ENCODE data around the gene PON2.
"Not testable (repeated sequence)": the region's sequence is repeated elsewhere in the genome, so short reads cannot be mapped to it uniquely, and the experiment has no call there.

Gene PON2

GRCh38 chr7:95398155-95398940 is 36.5 kb downstream of the PON2 start:
- DNase-seq: no peak

- DNase-seq: no peak
Measured at GRCh38 chr7:95397381-95397780, 37.4 kb downstream of the PON2 start.

- DNase-seq: no peak
Measured at GRCh38 chr7:95396136-95397032, 38.4 kb downstream of the PON2 start, which contains the start of gene PON3. TSS of gene PON3 (minus strand) at chr7:95396375. CDS start at chr7:95396350, 25 bp downstream.

GRCh38 chr7:95395755-95396135 is 39.1 kb downstream of the PON2 start:
- DNase-seq: no peak

GRCh38 chr7:95394370-95394769 is 40.5 kb downstream of the PON2 start:
- no peak for DNase-seq

GRCh38 chr7:95391761-95392160 is 43.1 kb downstream of the PON2 start:
- no peak for DNase-seq

- no peak for DNase-seq
Measured at GRCh38 chr7:95389516-95389915, 45.3 kb downstream of the PON2 start.

- not testable (repeated sequence) for DNase-seq
Measured at GRCh38 chr7:95379457-95379856, 55.4 kb downstream of the PON2 start.

GRCh38 chr7:95376632-95377400 is 58.0 kb downstream of the PON2 start:
- DNase-seq: no peak

GRCh38 chr7:95375591-95376257 is 59.1 kb downstream of the PON2 start:
- no peak for DNase-seq

GRCh38 chr7:95373323-95373722 is 61.5 kb downstream of the PON2 start:
- no peak for DNase-seq

GRCh38 chr7:95368235-95368634 is 66.6 kb downstream of the PON2 start:
- DNase-seq: no peak

- no peak for DNase-seq
Measured at GRCh38 chr7:95367606-95368005, 67.2 kb downstream of the PON2 start.

- DNase-seq: no peak
Measured at GRCh38 chr7:95365151-95365550, 69.7 kb downstream of the PON2 start.

- no peak for DNase-seq
Measured at GRCh38 chr7:95357623-95358022, 77.2 kb downstream of the PON2 start.
